ENCODE results near the gene ELOVL1.

DNA sequence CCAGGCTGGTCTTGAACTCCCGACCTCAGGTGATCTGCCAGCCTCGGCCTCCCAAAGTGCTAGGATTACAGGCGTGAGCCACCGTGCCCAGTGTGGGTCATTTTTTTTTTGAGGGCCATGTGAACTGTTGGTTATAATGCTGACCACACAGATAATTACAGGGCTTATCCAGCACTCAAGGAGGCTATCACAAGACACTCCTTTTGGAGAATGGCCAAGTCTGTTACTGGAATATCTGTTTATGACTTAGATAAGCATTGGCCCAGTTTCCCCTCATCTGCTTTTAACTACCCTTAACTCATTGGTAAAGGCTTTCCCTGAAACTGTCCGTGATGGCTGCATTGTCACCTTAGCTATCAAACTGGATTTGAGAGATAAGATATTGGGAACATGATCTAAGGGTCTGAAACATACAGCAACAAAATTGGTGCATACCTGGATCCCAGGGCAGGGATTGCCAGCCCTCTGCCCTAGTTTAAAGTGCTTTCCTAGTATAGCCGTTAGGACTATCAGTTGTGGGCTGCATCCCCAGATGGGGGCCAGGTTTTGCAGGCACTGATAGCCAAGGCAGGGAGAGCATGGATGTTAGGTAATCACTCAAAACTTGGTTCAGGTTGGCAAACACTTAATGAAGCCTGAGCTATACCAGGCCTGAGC, 37.5 kb upstream of the ELOVL1 start:
- TF ChIP-seq, protein P1, sequence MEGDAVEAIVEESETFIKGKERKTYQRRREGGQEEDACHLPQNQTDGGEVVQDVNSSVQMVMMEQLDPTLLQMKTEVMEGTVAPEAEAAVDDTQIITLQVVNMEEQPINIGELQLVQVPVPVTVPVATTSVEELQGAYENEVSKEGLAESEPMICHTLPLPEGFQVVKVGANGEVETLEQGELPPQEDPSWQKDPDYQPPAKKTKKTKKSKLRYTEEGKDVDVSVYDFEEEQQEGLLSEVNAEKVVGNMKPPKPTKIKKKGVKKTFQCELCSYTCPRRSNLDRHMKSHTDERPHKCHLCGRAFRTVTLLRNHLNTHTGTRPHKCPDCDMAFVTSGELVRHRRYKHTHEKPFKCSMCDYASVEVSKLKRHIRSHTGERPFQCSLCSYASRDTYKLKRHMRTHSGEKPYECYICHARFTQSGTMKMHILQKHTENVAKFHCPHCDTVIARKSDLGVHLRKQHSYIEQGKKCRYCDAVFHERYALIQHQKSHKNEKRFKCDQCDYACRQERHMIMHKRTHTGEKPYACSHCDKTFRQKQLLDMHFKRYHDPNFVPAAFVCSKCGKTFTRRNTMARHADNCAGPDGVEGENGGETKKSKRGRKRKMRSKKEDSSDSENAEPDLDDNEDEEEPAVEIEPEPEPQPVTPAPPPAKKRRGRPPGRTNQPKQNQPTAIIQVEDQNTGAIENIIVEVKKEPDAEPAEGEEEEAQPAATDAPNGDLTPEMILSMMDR (IDR thresholded peaks at IDR 0.05): no peak
- TF ChIP-seq POLR2A (IDR thresholded peaks at IDR 0.05) (no peak), POLR2AphosphoS5 (IDR thresholded peaks at IDR 0.05) (no peak)

Measured in breast epithelium (tissue), 3 donors.